AG04450 (cell line): ENCODE measurements around the gene LVRN. TPM values are rescaled to one million over a fixed set of nuclear protein-coding genes. Genes with fewer than 3 reads are reported as not detected.

Source experiments
- CTCF ChIA-PET: fragments of 300-600, 350-600 bp; formaldehyde crosslinking; extraction: SDS; loops from one replicate; lab custom pipeline; 2022; ENCODE audit warnings: antibody characterized with exemption, inconsistent platforms; lab: Charles Lee
- POLR2A ChIA-PET: fragments of 350-600 bp; formaldehyde crosslinking; extraction: SDS; loops from one replicate; lab custom pipeline; 2021; ENCODE audit warnings: antibody characterized with exemption, inconsistent platforms; lab: Yijun Ruan, JAX
- DNase-seq: peaks from one replicate; pipeline ENCODE4 v3.0.0-alpha.2; 2011; ENCODE audit warnings: low read depth, low spot score
- H3K27ac ChIP-seq: one replicate; pipeline ENCODE4 v1.5.1; 2012; ENCODE audit warnings: low read depth, low read length, control low read depth
- H3K27me3 ChIP-seq: one replicate; pipeline ENCODE4 v1.6.0; 2012; ENCODE audit warnings: low read length; ENCODE audit not compliant: control insufficient read depth, insufficient read depth
- H3K4me3 ChIP-seq: 2 replicates; pipeline ENCODE4 v1.5.1; 2011; ENCODE audit warnings: mild to moderate bottlenecking, low read depth, low read length, control low read depth
- H3K9me3 ChIP-seq: 2 replicates; pipeline ENCODE4 v1.5.1; 2012; ENCODE audit warnings: low read length; ENCODE audit not compliant: control insufficient read depth, insufficient read depth
- CTCF ChIP-seq: IDR thresholded peaks from 2 replicates; pipeline ENCODE4 v1.5.1; 2011; ENCODE audit warnings: low read depth, low read length, control low read depth, inconsistent platforms
- polyA plus RNA-seq: library from polyadenylated mRNA; depleted of rRNA; stranded (reverse); fragments of >200 nt; gene quantifications from 2 replicates; pipeline ENCODE4 v1.2.3, GENCODE V29; 2011

LVRN gene
- polyA plus RNA-seq, 1 experiment: 0.53 TPM

GRCh38 chr5:115988002-115988401, 25.7 kb downstream of the LVRN start:
- no peak for TF ChIP-seq CTCF
- DNase-seq: no peak
- POLR2A ChIA-PET: interaction anchor here (0.7 to 1.2 kb wide), 2 partner anchors 9 to 32 kb away, joined by 3 to 4 read pairs; no protein-coding TSS in a partner anchor
- no peaks in the 10 kb centered on the region for H3K27me3 ChIP-seq
- H3K9me3 ChIP-seq: no peaks in the 10 kb centered on the region
- CTCF ChIA-PET: no interaction called here
- H3K27ac ChIP-seq: no peak overlapping the region
- no peak overlapping the region for H3K4me3 ChIP-seq

- no peak overlapping the region for H3K27ac ChIP-seq
- no peaks in the 10 kb centered on the region for H3K27me3 ChIP-seq
- POLR2A ChIA-PET: no interaction called here
- H3K4me3 ChIP-seq: no peak overlapping the region
- H3K9me3 ChIP-seq: no peaks in the 10 kb centered on the region
- CTCF ChIA-PET: interaction anchor here (0.6 to 1.0 kb wide), 2 partner anchors 13 to 95 kb away, joined by 3 to 6 read pairs; no protein-coding TSS in a partner anchor
- no peak for DNase-seq
- TF ChIP-seq CTCF: no peak
These were observed 30.6 kb downstream of the LVRN start for GRCh38 chr5:115992848-115993350.

- Histone ChIP-seq H3K9me3 (no peaks in the 10 kb centered on the region), H3K27me3 (no peaks in the 10 kb centered on the region), H3K27ac (no peak overlapping the region), H3K4me3 (no peak overlapping the region)
- TF ChIP-seq CTCF: no peak
- no peak for DNase-seq
- CTCF ChIA-PET: no interaction called here
- POLR2A ChIA-PET: no interaction called here
These were observed 33.1 kb downstream of the LVRN start for GRCh38 chr5:115995351-115995750.

GRCh38 chr5:116002116-116002906, 40.0 kb downstream of the LVRN start:
- DNase-seq: no peak
- no peak overlapping the region for H3K27ac ChIP-seq
- no peak for TF ChIP-seq CTCF
- H3K4me3 ChIP-seq: no peak overlapping the region
- H3K9me3 ChIP-seq: no peaks in the 10 kb centered on the region
- ChIA-PET CTCF (no interaction called here), POLR2A (no interaction called here)
- no peaks in the 10 kb centered on the region for H3K27me3 ChIP-seq

GRCh38 chr5:116004248-116004647, 42.0 kb downstream of the LVRN start:
- Histone ChIP-seq H3K4me3 (no peak overlapping the region), H3K9me3 (no peaks in the 10 kb centered on the region), H3K27me3 (no peaks in the 10 kb centered on the region), H3K27ac (no peak overlapping the region)
- ChIA-PET CTCF (interaction anchor here (0.5 kb wide), 1 partner anchor 300 kb away, joined by 3 read pairs; no protein-coding TSS in a partner anchor), POLR2A (no interaction called here)
- DNase-seq: no peak
- no peak for TF ChIP-seq CTCF
